ENCODE data around the gene OR6P1.

GRCh38 chr1:158570480-158570879 lies at the start of gene OR6P1:
- no peak for TF ChIP-seq CTCF (IDR thresholded peaks at IDR 0.05; ENCODE audit: low read depth, low read length, poor library complexity, severe bottlenecking)
- no peak for TF ChIP-seq EZH2phosphoT487 (IDR thresholded peaks at IDR 0.05; ENCODE audit: borderline replicate concordance, low read length)
